ENCODE data around the gene LYRM7. TPM values are rescaled to one million over a fixed set of nuclear protein-coding genes. Genes with fewer than 3 reads are reported as not detected.

LYRM7 gene
- total and polyA plus RNA-seq, 10 of the 15 experiments (the other 5 are each of a cell fraction or from before 2014, with no cell fraction given), result 9.2 to 68.8 (median 20.2) TPM

DNA sequence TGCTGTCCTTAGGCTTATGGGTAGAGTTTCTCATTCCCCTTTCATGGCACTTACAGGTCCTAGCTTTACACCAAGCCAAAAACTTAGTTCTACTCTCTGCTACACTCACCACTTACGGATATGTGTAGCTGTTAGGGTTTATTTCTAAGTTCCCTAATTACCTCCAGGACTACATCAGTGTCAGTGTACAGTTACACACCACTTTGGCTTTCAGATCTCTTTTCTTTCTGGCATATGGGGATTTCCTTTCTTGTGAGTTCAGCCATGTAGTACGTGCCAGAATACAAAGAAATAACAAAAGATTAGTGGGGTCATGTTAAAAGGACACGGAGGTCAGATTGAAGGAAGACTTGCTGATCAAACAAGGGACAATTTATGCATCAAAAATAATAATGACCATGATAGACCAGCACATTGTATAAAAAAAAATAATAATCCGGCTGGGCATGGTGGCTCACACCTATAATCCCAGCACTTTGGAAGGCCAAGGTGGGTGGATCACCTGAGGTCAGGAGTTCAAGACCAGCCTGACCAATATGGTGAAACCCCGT lies 41.8 kb downstream of the LYRM7 start:
- in situ Hi-C loops (cut with MboI), result loop anchor here (5.0 kb wide), 1 partner anchor 170 kb away; no protein-coding TSS in a partner anchor
- 10% methylated on average over 5 of the region's 5 CpGs for WGBS (ENCODE audit: insufficient coverage, insufficient replicate concordance, low lambda C conversion rate, missing lambda C conversion rate)
- intact Hi-C loops (cut with micrococcal nuclease; ENCODE audit: unreplicated experiment), result no loop called here
- POLR2A ChIA-PET, result interaction anchor here (1.0 to 19.3 kb wide), 14 partner anchors 12 to 184 kb away, joined by 3 to 309 read pairs (median 4); partner anchors contain the start of genes CDC42SE2 and HINT1
- Histone ChIP-seq H3K79me2 (ENCODE audit: control insufficient read depth, insufficient read depth, low read length) (peaks cover 76% of the 10 kb centered on the region), H3K9ac (ENCODE audit: control insufficient read depth, insufficient read depth, low read length) (peak overlapping the region; percentile 76), H3K4me1 (ENCODE audit: control insufficient read depth, insufficient read depth, low read length) (peaks cover 16% of the 10 kb centered on the region; the same call in 1 of the 2 replicates), H2AFZ (ENCODE audit: control insufficient read depth, low read depth, low read length) (peak overlapping the region; percentile 30), H3K4me3 (peak overlapping the region; percentile 84), H3K36me3 (ENCODE audit: control insufficient read depth in 2 of 2, insufficient read depth in 2 of 2, low read length in 1 of 2) (no peaks in the 10 kb centered on the region), H3K27ac (ENCODE audit: control insufficient read depth, insufficient read depth) (peak overlapping the region; percentile 94), H4K20me1 (ENCODE audit: control insufficient read depth, insufficient read depth) (no peaks in the 10 kb centered on the region), H3K9me3 (replicated peaks; ENCODE audit: control insufficient read depth, insufficient read depth, low read length) (no peaks in the 10 kb centered on the region), H3K4me2 (ENCODE audit: control insufficient read depth, insufficient read depth) (peak overlapping the region; percentile 89), H3K27me3 (replicated peaks in 1 of 2; ENCODE audit: control insufficient read depth in 2 of 2, insufficient read depth in 2 of 2, low read length in 1 of 2) (no peaks in the 10 kb centered on the region)
- RAD21 ChIA-PET (ENCODE audit: unreplicated experiment), result interaction anchor here (1.3 to 10.7 kb wide), 13 partner anchors 11 to 204 kb away, joined by 3 to 302 read pairs (median 5); partner anchors contain the start of gene CDC42SE2
- no TSS peak for BruUV-seq (replicated peaks)
- SMC1A ChIA-PET (ENCODE audit: uncharacterized antibody, unreplicated experiment), result interaction anchor here (0.9 to 26.7 kb wide), 11 partner anchors 11 to 204 kb away, joined by 3 to 1218 read pairs (median 3); partner anchors contain the start of genes CDC42SE2 and HINT1
- FAIRE-seq, result peak; percentile 64
- ATAC-seq, result peak; percentile 68
- DNase-seq (ENCODE audit: low read depth, low spot score), result peak; percentile 94
- CTCF ChIA-PET, result interaction anchor here (0.6 to 6.1 kb wide), 14 partner anchors 9 to 170 kb away, joined by 3 to 33 read pairs (median 5); partner anchors contain the start of genes CDC42SE2 and HINT1
- TF ChIP-seq, protein P1, sequence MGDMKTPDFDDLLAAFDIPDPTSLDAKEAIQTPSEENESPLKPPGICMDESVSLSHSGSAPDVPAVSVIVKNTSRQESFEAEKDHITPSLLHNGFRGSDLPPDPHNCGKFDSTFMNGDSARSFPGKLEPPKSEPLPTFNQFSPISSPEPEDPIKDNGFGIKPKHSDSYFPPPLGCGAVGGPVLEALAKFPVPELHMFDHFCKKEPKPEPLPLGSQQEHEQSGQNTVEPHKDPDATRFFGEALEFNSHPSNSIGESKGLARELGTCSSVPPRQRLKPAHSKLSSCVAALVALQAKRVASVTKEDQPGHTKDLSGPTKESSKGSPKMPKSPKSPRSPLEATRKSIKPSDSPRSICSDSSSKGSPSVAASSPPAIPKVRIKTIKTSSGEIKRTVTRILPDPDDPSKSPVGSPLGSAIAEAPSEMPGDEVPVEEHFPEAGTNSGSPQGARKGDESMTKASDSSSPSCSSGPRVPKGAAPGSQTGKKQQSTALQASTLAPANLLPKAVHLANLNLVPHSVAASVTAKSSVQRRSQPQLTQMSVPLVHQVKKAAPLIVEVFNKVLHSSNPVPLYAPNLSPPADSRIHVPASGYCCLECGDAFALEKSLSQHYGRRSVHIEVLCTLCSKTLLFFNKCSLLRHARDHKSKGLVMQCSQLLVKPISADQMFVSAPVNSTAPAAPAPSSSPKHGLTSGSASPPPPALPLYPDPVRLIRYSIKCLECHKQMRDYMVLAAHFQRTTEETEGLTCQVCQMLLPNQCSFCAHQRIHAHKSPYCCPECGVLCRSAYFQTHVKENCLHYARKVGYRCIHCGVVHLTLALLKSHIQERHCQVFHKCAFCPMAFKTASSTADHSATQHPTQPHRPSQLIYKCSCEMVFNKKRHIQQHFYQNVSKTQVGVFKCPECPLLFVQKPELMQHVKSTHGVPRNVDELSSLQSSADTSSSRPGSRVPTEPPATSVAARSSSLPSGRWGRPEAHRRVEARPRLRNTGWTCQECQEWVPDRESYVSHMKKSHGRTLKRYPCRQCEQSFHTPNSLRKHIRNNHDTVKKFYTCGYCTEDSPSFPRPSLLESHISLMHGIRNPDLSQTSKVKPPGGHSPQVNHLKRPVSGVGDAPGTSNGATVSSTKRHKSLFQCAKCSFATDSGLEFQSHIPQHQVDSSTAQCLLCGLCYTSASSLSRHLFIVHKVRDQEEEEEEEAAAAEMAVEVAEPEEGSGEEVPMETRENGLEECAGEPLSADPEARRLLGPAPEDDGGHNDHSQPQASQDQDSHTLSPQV (IDR thresholded peaks at IDR 0.05), result no peak
- no peak for TF ChIP-seq KLF5 (IDR thresholded peaks at IDR 0.05; ENCODE audit: partially characterized antibody)
- peak; percentile 81 for TF ChIP-seq IKZF1 (conservative IDR thresholded peaks at IDR 0.05)
- TF ChIP-seq, protein P2, sequence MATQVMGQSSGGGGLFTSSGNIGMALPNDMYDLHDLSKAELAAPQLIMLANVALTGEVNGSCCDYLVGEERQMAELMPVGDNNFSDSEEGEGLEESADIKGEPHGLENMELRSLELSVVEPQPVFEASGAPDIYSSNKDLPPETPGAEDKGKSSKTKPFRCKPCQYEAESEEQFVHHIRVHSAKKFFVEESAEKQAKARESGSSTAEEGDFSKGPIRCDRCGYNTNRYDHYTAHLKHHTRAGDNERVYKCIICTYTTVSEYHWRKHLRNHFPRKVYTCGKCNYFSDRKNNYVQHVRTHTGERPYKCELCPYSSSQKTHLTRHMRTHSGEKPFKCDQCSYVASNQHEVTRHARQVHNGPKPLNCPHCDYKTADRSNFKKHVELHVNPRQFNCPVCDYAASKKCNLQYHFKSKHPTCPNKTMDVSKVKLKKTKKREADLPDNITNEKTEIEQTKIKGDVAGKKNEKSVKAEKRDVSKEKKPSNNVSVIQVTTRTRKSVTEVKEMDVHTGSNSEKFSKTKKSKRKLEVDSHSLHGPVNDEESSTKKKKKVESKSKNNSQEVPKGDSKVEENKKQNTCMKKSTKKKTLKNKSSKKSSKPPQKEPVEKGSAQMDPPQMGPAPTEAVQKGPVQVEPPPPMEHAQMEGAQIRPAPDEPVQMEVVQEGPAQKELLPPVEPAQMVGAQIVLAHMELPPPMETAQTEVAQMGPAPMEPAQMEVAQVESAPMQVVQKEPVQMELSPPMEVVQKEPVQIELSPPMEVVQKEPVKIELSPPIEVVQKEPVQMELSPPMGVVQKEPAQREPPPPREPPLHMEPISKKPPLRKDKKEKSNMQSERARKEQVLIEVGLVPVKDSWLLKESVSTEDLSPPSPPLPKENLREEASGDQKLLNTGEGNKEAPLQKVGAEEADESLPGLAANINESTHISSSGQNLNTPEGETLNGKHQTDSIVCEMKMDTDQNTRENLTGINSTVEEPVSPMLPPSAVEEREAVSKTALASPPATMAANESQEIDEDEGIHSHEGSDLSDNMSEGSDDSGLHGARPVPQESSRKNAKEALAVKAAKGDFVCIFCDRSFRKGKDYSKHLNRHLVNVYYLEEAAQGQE (IDR thresholded peaks at IDR 0.05; ENCODE audit: low read depth, low read length), result no peak
- TF ChIP-seq EGR1 (IDR thresholded peaks at IDR 0.05; ENCODE audit: borderline replicate concordance in 1 of 2, low read depth in 2 of 2, low read length in 2 of 2), result no peak
- TF ChIP-seq, protein P3, sequence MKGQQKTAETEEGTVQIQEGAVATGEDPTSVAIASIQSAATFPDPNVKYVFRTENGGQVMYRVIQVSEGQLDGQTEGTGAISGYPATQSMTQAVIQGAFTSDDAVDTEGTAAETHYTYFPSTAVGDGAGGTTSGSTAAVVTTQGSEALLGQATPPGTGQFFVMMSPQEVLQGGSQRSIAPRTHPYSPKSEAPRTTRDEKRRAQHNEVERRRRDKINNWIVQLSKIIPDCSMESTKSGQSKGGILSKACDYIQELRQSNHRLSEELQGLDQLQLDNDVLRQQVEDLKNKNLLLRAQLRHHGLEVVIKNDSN (IDR thresholded peaks at IDR 0.05; ENCODE audit: borderline replicate concordance, extremely low read length, insufficient read depth, low read depth, low read length), result no peak
- TF ChIP-seq POU2F2 (IDR thresholded peaks at IDR 0.05; ENCODE audit: borderline replicate concordance, low read depth, low read length), result 0 out of 3 replicates have a peak, but pooled peaks have one; percentile 6
- no peak for TF ChIP-seq TCF3 (IDR thresholded peaks at IDR 0.05; ENCODE audit: borderline replicate concordance, insufficient read depth, low read depth, low read length)
- TF ChIP-seq EED (IDR thresholded peaks at IDR 0.05; ENCODE audit: low read depth), result no peak
- peak; percentile 71 to 89; a peak in 2 of 4 replicates for TF ChIP-seq EP300 (IDR thresholded peaks at IDR 0.05; ENCODE audit: borderline replicate concordance in 1 of 2, control insufficient read depth in 1 of 2, low read depth in 2 of 2, low read length in 2 of 2)
- peak; percentile 6 for TF ChIP-seq SMARCA5 (IDR thresholded peaks at IDR 0.05)
- peak; percentile 52; the same call in 1 of the 2 replicates for TF ChIP-seq CREB1 (IDR thresholded peaks at IDR 0.05; ENCODE audit: low read depth)
